Ovary (tissue), 9 donors: Measurements from ENCODE around the gene SDF2L1. TPM values are rescaled to one million over a fixed set of nuclear protein-coding genes. Genes with fewer than 3 reads are reported as not detected.
"Not testable (repeated sequence)": the region's sequence is repeated elsewhere in the genome, so short reads cannot be mapped to it uniquely, and the experiment has no call there.

Source experiments
- DNase-seq, 5 donors: peaks; one replicate each; pipeline ENCODE4 v3.0.0-alpha.2; 2019 to 2020
- H3K27ac ChIP-seq, 2 donors: fragments of 200-600 bp; one replicate each; pipeline versions ENCODE4 v1.5.1 to v1.8.0; 2019 to 2022
- H3K27me3 ChIP-seq: fragments of 200-600 bp; one replicate; pipeline ENCODE4 v1.8.0; 2022
- H3K36me3 ChIP-seq: fragments of 200-600 bp; sonication (generic); one replicate; pipeline ENCODE4 v1.5.1; 2019
- H3K4me1 ChIP-seq: one replicate; pipeline ENCODE4 v1.8.1; 2013; ENCODE audit warnings: mild to moderate bottlenecking, moderate library complexity; ENCODE audit not compliant: insufficient read depth
- H3K4me3 ChIP-seq: fragments of 200-600 bp; sonication (generic); one replicate; pipeline ENCODE4 v1.5.1; 2017
- H3K9me3 ChIP-seq, 2 donors: fragments of 200-600 bp in 1 of 2; sonication (generic) in 1 of 2; one replicate each; pipeline versions ENCODE4 v1.5.1 to v1.8.1; 2013 to 2019; ENCODE audit warnings: mild to moderate bottlenecking in 1 of 2, moderate library complexity in 1 of 2
- EP300 ChIP-seq: sonication (generic); formaldehyde crosslinking; IDR thresholded peaks from one replicate; pipeline ENCODE4 v1.6.1; 2017; ENCODE audit warnings: antibody characterized with exemption
- POLR2A ChIP-seq: fragments of 450-650 bp; IDR thresholded peaks from one replicate; pipeline ENCODE4 v1.6.1; 2017; ENCODE audit warnings: antibody characterized with exemption, mild to moderate bottlenecking, moderate library complexity
- WGBS, 3 donors: extraction: QIAGEN DNeasy Blood & Tissue Kit in 1 of 3; methylation state at CpG; one replicate each; pipeline versions ENCODE4 v1.1.5 to v1.1.7; 2013 to 2017; 5-methylcytosine and 5-hydroxymethylcytosine counted together
- intact Hi-C, 4 donors: fragments of 100-400 bp; cut with DNase I; formaldehyde crosslinking; loops; one replicate each; pipeline versions ENCODE4 v1.11.0 to v1.15.1; 2022 to 2023
- polyA plus RNA-seq, 2 donors: library from polyadenylated mRNA; stranded (reverse); fragments of 200-250 nt in 1 of 2; fragments of 350-450 nt in 1 of 2; fragmentation: Illumina TruSeq in 1 of 2; extraction: RNeasy Lipid Tissue Mini Kit (QIAGEN cat#74804) in 1 of 2; gene quantifications; one replicate each; pipeline ENCODE4 v1.2.3, GENCODE V29; 2013 to 2014
- total RNA-seq, 7 donors: library from RNA; depleted of rRNA in 2 of 7; stranded (reverse); fragments of >200 nt in 2 of 7; fragmentation: NEBNext Ultra II Directional in 3 of 7; extraction: Animal tissue kit (Norgen Biotek cat#: 25700) in 3 of 7; gene quantifications; one replicate each; pipeline versions ENCODE4 v1.1.0 to v1.2.4, GENCODE V29; 2016 to 2023
- TF ChIP-seq, protein P1 (sequence below), 3 donors: fragments of 450-650 bp in 2 of 3; fragments of 200-600 bp in 1 of 3; IDR thresholded peaks; one replicate each; pipeline versions ENCODE4 v1.5.1 to v1.8.0; 2016 to 2022; ENCODE audit warnings: antibody characterized with exemption in 3 of 3, mild to moderate bottlenecking in 1 of 3
- donor health status: DM: no; HTN: no; CAD: no; lungs with moderate emphysema.
- donor health status: DM: no; HTN: no; CAD: no.
- donor health status: Bipolar disorder and iron deficiency.
- donor health status: DM: yes; HTN: yes; CAD: no.
- donor health status: DM: no; HTN: no; CAD: no.
- donor health status: DM: yes; HTN: yes; CAD: no.

Gene SDF2L1
- total and polyA plus RNA-seq, 9 donors, result 2.1 to 30.4 (median 15.9) TPM

DNA sequence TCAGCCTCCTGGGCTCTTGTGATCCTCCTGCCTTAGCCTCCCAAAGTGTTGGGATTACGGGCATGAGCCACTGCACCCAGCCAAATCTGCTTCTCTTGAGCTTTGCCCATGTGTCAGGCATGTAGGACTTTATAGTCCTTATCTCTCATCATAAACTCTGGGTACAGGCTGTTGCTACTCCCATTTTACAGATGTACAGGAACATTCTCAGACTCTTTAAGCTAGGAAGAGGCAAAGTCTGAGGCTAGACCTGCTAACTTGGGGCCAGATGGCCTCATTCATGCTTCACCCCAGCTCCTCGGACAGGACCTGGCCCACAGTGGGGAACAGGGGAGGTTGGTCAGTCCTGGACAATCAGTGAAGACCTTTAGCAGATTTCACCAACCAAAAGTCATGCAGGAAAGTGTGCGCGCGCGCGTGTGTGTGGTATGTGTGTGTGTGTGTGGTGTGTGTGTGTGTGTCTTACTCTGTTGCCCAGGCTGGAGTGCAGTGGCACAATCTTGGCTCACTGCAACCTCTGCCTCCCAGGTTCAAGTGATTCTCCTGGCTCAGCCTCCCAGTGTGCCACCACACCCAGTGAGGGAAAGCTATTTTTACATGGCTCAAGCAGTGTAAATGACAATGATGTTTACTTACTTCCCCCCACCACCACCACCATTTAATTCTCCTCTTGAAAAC lies 36.1 kb upstream of the SDF2L1 start:
- H3K4me3 ChIP-seq, result no peak overlapping the region
- TF ChIP-seq POLR2A (no peak), EP300 (no peak)
- H3K4me1 ChIP-seq, result peaks cover 5% of the 10 kb centered on the region
- no peaks in the 10 kb centered on the region for H3K9me3 ChIP-seq
- H3K27me3 ChIP-seq, result no peaks in the 10 kb centered on the region
- intact Hi-C loops, result loop anchor here in 1 of 4 donors (10.0 kb wide), 1 partner anchor 59 kb away; the partner anchor contains the start of gene PPIL2
- H3K36me3 ChIP-seq, result no peaks in the 10 kb centered on the region
- no peak overlapping the region for H3K27ac ChIP-seq
- WGBS, 3 donors, result 94 to 99% (median 97%) methylated on average over 7 of the region's 7 CpGs
- no peak for DNase-seq

DNA sequence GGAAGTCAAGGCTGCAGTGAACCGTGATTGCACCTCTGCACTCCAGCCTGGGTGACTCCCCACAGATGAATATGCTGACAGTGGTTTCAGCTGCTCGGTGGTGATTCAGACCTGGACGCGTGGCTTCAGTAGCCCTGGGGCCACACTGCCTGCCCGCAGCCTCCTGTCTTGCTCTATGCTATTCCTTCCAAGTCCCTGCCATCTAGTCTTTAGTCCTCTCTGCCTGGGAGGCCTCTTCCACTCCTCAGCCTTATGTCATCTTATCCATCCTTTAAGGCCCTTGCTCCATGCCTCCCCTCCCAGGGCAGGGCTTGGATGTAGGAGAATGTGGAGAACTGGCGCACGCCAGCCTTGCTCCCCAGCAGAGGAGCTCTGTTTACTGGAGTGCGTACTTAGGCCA lies 35.3 kb upstream of the SDF2L1 start:
- TF ChIP-seq, protein P1, sequence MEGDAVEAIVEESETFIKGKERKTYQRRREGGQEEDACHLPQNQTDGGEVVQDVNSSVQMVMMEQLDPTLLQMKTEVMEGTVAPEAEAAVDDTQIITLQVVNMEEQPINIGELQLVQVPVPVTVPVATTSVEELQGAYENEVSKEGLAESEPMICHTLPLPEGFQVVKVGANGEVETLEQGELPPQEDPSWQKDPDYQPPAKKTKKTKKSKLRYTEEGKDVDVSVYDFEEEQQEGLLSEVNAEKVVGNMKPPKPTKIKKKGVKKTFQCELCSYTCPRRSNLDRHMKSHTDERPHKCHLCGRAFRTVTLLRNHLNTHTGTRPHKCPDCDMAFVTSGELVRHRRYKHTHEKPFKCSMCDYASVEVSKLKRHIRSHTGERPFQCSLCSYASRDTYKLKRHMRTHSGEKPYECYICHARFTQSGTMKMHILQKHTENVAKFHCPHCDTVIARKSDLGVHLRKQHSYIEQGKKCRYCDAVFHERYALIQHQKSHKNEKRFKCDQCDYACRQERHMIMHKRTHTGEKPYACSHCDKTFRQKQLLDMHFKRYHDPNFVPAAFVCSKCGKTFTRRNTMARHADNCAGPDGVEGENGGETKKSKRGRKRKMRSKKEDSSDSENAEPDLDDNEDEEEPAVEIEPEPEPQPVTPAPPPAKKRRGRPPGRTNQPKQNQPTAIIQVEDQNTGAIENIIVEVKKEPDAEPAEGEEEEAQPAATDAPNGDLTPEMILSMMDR (IDR thresholded peaks at IDR 0.05), result no peak
- TF ChIP-seq EP300 (no peak), POLR2A (no peak)
- no peaks in the 10 kb centered on the region for H3K36me3 ChIP-seq
- intact Hi-C loops, result loop anchor here in 1 of 4 donors (10.0 kb wide), 1 partner anchor 58 kb away; the partner anchor contains the start of gene PPIL2
- peaks cover 5% of the 10 kb centered on the region for H3K4me1 ChIP-seq
- H3K4me3 ChIP-seq, result no peak overlapping the region
- WGBS, 3 donors, result 93 to 97% (median 94%) methylated on average over 8 of the region's 8 CpGs
- H3K27me3 ChIP-seq, result no peaks in the 10 kb centered on the region
- DNase-seq, result no peak
- no peaks in the 10 kb centered on the region for H3K9me3 ChIP-seq
- no peak overlapping the region for H3K27ac ChIP-seq

DNA sequence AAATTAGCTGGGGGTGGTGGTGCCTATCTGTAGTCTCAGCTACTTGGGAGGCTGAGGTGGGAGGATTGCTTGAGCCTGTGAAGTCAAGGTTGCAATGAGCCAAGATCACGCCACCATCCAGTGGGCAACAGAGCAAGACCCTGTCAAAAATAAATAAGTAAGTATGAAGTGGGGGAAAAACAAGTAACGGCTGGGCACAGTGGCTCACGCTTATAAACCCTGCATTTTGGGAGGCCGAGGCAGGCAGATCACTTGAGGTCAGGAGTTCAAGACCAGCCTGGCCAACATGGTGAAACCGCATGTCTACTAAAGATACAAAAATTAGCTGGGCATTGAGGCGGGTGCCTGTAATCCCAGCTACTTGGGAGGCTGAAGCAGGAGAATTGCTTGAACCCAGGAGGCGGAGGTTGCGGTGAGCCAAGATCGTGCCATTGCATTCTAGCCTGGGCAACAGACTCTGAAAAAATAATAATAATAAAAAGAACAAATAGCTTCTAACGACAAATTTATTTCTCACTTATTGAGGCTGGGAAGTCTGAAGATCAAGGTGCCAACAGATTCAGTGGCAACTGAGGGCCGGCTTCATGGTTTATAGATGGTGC lies 32.4 kb upstream of the SDF2L1 start:
- not testable (repeated sequence) for H3K27me3 ChIP-seq, H3K27ac ChIP-seq, DNase-seq, H3K4me1 ChIP-seq, H3K36me3 ChIP-seq, H3K9me3 ChIP-seq, H3K4me3 ChIP-seq
- WGBS, 3 donors, result 95 to 98% (median 96%) methylated on average over 11 of the region's 11 CpGs
- intact Hi-C loops, result loop anchor here in 1 of 4 donors (10.0 kb wide), 1 partner anchor 55 kb away; the partner anchor contains the start of gene PPIL2

DNA sequence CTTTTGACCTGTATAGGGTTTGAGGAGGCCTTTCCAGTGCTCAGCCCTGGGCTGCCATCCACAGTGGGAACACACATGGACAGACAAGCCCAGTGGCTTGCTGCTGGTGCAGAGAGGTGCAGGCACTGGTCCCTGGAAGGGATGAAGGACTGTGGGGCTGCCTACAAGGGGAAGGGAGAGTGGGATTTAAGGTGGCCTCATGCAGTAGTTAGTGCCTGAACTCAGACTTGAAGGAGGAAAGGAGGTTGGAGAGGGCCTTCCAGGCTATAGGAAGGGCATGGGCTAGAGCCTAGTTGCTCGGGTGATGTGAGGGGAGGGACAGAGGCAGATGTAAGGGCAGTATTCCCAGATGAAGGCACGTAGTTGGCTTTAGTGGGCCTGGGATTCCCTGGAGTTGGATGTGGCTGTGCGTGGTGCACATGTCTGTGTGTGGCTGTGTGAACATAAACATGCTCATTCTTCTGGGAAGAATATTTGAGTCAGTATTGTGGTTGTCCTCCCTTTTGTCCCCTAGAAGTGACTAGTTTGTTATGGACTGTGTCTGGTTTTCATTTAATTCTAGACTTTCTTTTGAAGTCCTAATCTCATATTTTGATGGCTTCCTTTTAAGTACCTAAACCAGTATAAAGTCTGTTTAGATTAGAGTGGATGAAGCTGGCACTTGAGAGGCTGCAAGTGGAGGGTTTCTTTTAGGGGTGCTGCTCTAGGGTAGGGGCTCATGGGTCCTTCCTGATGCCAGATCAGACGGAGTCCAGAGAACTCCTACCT lies 30.7 kb upstream of the SDF2L1 start:
- no peak overlapping the region for H3K4me3 ChIP-seq
- H3K27me3 ChIP-seq, result no peaks in the 10 kb centered on the region
- TF ChIP-seq, protein P1 (IDR thresholded peaks at IDR 0.05), result no peak
- TF ChIP-seq EP300 (no peak), POLR2A (no peak)
- intact Hi-C loops, result no loop called here
- H3K36me3 ChIP-seq, result no peaks in the 10 kb centered on the region
- WGBS, 3 donors, result 83 to 84% (median 83%) methylated on average over 4 of the region's 4 CpGs
- no peaks in the 10 kb centered on the region for H3K9me3 ChIP-seq
- no peak overlapping the region for H3K27ac ChIP-seq
- peaks cover 3% of the 10 kb centered on the region for H3K4me1 ChIP-seq
- no peak for DNase-seq

DNA sequence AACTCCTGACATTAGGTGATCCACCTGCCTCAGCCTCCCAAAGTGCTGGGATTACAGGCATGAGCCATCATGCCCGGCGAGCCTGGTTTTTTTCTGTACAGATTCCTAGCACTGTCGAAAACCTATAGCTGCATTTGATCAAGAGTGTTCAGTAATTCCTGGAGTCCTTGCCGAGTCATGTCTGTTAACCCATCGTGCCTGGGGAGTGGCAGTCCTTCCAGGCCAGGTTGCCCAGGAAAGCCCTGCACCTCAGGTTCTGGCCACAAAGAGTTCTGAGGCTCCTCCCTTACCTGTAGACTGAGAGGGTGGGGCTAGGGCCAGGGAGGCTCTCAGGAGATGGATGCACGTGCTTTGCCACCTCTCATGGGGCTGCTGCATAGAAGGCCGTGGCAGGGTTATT lies 29.2 kb upstream of the SDF2L1 start:
- Histone ChIP-seq H3K4me3 (no peak overlapping the region), H3K27me3 (no peaks in the 10 kb centered on the region), H3K36me3 (no peaks in the 10 kb centered on the region), H3K9me3 (no peaks in the 10 kb centered on the region), H3K27ac (no peak overlapping the region), H3K4me1 (no peaks in the 10 kb centered on the region)
- 88 to 92% (median 92%) methylated on average over 7 of the region's 7 CpGs for WGBS, 3 donors
- DNase-seq, result no peak
- intact Hi-C loops, result no loop called here
- TF ChIP-seq, protein P1 (IDR thresholded peaks at IDR 0.05), result no peak
- TF ChIP-seq EP300 (no peak), POLR2A (no peak)
